NCI-H2196 treated with DMSO at 0.1 percent for 48 hours (cell line): ENCODE results near the gene HSPG2.
"Not testable (repeated sequence)": the region's sequence is repeated elsewhere in the genome, so short reads cannot be mapped to it uniquely, and the experiment has no call there.

Experiments
- DNase-seq: peaks from one replicate; lab custom pipeline; 2025; ENCODE audit not compliant: unreplicated experiment; lab: John Stamatoyannopoulos, UW

The HSPG2 gene

DNA sequence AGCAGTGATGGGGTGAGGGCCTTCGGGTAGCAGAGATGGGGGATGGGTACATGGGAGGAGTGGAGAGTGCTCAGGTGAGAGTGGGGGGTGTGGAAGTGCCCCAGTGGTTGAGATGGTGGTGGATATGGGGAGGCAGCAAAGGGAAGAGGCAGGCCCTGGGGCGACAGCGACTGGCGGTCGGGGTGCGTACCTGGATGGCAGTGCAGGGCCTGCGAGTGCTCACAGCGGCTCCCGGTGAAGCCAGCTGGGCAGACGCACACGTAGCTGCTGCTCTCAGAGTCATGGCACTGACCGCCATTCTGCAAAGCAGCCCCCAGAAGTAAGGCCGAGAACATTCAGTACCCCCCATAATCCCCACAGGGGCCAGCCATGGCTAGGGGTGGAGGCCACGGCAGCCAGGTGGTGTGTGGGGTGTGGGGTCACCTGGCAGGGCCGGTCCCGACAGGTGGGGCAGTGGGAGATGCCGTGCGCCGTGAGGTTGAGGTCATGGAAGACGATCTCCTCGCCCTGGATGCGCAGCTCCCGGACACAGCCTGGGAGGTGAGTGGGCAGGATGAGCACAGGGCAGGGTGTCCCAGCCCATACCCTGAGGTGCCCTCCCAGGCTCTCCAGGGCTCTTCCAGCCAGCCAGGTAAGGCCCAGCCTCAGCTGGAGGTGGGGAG, 106.2 kb downstream of the HSPG2 start:
- no peak for DNase-seq

DNA sequence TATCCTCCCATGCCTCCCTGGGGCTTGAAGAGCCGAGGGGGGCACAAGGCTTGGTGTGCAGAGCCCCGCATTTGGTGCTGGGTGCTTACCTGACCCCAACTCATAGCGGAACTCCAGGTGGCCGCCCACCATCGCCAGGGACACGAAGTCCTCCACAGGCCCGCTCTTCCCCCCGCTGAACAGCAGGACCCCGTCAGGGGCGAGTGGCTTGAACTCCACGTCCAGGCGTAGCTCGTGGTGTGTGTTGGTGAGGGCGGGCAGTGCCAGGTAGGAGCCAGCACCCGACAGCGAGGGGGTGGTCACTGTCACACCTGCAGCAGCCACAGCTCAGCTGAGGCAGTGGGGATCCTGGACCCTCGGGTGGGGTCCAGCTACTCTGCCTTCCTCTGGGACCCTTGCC, 107.8 kb downstream of the HSPG2 start:
- no peak for DNase-seq

DNA sequence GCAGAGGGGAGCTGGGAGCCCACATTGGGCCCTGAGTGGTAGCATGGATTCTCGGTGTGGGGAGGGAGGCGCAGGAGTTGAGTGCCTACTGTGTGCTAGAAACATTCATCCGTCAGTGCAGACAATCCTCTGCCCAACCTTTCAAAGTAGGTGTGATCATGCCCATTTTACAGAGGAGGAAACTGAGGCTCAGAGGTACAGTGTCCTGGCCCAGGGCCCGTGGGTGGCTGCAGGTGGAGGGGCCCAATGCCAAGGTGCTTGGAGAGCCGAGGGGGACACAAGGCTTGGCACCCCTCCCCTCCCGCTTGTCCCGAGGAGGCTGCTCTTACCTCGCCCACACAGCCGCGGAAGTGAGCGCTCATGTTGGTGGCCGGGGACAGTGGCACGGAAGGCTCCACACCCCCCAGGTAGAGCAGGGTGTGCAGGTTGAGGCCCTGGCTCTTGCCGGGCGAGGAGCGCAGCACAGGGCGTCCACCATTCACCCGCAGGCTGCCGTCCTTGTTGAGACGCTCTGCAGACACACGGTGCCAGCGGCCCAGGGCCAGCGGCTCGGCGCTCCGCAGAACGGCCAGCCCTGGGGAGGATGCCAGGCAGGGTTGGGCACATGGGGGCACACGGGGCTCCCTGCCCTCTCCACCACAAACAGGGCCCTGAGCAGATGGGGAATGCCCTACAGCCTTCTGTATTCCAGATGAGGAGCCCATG, 108.5 kb downstream of the HSPG2 start:
- no peak for DNase-seq

DNA sequence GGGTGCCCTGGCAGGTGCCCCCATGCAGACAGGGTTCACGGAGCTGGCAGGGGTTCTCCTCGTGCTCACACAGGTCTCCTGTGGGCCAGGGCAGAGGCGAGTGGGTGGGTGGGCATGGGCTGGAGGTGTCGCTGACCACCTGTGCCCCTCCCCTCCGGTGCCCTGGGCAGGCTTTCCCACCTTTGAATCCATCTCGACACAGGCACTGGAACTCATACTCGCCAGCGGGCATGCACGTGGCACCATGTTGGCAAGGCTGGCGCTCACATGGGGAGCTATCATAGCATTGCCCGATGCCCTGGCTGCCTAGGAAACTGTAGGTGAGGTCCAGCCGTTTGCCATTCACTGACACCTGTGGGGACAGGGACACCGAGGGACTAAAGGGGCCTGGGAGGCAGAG, 109.0 kb downstream of the HSPG2 start:
- no peak for DNase-seq

DNA sequence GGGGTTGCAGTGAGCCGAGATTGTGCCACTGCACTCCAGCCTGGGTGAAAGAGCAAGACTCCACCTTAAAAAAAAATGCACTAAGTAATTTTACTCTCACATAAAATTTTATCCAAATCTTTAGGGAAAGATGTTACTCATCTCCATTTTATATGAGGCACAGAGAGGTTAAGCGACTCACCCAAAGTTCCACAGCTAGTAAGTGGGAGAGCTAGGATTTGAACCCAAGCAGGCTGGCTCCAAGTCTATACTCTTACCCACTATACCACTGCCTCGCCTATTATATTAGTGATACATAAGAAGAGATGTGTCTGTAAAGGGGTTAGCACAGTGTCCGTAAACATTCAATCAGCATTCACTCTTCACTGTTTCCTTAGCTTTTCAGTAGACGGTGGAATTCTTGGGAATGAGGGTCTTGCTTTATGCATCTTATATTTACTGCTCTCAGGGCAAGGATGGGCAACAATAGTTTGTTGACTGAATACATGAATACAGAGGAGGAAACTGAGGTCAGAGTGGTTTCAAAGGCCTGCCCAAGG, 109.9 kb downstream of the HSPG2 start:
- no peak for DNase-seq

DNA sequence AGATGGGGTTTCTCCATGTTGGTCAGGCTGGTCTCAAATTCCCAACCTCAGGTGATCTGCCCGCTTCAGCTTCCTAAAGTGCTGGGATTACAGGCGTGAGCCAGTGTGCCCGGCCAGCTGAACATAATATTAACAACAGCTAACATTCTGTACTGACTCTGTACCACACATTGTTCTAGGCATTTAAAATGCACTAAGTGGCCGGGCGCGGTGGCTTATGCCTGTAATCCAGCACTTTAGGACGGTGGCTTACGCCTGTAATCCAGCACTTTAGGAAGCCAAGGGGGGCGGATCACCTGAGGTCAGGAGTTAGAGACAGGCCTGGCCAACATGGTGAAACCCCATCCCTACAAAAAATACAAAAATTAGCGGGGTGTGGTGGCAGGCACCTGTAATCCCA, 110.4 kb downstream of the HSPG2 start:
- not testable (repeated sequence) for DNase-seq

DNA sequence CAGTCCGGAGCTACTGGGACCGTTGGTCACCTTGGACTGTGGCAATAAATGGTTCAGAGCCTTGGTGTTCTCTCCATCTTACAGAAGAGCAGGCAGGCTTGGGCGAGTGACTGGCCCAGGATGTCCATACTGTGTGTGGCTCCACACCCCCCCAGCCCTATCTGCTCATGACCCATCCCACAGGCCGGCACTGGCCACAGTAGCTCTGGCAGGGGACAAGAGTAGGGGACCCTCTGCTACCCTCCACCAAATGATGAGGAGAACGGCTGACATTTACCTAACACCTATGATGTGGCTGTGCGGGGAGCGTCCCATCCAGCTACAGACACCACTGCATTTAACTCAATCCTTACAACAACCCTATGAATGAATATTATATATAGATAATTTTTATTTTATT, 111.7 kb downstream of the HSPG2 start:
- DNase-seq = no peak

DNA sequence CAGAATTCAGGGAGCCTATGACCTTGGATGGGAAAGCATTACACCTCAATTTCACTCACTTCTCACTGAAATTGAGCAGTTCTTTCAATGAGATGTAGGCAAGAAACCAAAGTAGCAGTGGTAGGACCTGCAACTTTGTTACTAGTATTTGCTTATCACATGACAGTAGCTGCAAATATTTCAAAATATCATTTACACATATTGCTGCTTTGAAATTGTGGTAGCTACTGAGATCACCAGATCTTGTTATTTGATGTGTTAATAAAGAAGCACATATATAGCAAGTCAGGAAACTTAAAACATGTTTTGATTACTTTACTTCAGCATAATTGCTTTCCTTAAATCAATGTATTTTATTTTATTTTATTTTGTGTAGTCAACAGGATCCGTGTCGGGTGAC, 112.2 kb downstream of the HSPG2 start:
- no peak for DNase-seq

DNA sequence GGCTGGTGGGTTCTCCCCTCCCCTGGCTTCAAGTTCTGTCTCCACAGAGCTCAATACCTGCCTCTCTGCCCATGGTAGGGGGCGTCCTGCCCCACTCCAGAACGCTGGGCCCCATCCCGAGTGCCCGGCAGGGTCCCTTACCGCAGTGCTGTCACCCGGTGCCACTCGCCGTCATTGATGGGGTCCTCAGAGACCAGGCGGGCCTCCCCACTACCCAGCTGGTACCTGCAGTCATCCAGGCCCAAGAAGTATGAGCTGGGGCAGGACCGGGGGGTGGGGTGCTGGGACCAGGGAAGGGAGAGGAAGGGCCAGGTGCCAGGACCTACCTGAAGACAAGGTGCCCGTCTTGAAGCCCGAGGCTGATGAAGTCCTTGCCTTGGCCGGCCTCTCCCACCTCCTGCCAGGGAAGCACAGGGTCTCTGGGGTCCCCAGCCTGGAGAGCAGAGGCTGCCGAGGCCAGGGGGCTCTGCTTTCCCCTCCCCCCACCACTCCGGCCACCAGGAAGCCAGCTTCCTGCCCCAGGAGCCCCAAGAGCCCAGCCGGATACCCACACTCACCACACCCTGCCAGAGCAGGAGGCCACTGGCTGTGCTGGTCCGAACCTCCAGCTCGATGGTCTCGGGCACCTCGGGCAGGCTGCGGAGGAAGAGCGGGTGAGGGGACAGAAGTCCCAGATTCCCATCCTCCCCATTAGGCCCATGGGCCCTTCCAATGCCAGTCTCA, 113.0 kb downstream of the HSPG2 start:
- no peak for DNase-seq

DNA sequence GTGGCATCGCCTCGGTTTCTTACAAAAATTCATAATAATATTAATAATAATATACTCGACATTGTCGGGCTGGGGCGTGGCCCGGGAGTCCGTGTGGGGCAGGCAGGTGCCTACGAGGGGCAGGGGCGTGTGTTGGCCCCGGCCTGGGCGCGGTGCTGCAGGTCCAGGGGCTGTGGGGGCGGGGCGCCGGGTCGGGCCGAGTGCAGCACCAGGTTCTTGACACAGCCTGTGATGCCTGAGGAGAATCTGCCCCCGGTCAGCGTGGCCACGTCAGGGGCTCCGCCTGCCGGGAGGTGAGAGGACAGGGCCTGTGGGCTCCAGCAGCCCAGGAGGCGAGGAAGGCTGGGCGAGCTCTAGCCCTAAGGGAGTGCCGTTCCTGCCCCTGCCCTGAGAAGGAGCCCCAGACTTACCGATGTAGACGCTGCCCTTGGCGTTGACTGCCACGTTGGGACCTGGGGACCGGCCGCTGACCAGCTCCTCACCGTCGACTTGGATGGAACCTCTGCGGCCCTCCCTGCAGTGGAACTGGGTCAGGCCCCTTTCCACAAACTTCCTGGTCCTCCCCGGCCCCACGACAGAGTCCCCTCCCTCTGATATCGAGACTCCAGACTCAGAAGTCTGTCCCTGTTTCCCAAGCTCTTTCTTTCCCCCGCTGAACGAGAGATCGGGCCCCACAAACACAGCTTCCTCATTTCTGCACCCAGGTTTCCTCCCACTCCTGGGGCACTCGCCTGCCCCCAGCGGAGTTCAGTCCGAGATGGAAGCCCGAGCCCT, 113.7 kb downstream of the HSPG2 start:
- DNase-seq = no peak

DNA sequence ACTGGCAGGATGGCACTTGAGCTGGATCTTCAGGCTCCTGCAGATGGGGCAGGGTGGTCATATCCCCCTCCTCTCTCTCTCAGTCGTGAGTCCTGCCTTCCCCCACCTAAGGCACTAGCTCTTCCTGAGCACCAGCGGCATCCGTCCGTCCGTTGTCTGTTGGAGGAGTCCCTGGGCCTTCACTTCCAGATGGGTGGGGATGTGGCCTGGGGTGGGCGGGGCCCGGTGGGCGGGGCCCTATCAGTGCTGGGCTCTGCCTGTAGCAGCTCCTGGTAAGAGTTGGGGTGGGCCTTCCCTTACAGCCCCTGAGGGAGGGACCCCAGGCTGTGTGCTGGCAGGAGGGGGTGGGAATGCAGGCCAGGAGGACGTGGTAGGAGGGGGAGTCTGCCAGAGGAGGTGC, 114.8 kb downstream of the HSPG2 start:
- DNase-seq = no peak

DNA sequence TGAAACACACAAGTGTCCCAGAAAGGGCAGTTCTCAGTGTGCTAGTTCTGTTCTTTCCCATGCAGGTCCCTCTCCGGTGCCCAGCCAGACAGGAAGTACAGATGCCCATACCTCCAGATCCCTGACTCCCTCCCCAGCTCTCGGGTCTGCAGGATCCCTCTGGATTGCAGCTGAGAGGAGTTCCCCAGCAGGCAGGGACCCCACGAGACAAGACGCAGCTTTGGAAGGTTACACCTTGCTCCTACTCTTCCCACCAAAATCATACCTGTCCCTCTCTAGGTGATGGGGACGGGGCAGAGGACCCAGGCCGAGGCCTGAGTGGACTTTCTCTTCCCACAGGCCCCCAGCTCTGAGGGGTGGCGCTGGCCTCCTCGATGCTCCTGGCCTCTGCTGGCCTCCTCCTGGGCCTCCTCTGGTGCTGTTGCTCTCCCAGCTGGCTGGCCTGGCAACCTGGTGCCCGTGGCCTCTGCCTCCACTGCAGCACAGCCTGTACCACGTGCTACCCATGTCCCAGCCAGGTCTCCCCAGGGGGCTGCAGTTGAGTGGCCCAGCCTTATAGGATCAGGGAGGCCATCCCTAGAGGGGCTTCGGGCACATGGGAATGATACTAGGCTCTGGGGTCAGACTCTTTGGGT, 115.6 kb downstream of the HSPG2 start:
- no peak for DNase-seq

DNA sequence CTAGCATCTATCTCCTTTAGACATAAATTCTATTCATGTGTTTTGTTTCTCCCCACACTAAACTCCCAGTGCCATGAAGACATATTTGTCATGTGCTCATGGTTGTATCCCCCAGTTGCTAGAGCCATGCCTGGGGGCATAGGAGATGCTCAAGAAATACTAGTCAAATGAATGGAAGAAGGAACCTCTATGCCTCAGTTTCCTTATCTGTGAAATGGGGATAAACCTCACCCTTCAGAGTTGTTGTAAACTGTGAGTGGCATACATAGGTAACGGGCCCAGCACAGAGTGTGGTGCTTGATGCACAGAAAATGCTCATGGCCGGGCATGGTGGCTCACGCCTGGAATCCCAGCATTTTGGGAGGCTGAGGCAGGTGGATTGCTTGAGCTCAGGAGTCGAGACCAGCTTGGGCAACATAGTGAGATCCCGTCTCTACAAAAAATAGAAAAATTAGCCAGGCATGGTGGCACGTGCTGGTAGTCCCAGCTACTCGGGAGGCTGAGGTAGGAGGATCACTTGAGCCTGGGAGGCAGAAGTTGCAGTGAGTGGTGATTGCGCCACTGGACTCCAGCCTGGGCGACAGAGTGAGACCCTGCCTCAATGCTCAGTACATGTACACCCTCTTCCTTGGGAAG, 116.4 kb downstream of the HSPG2 start:
- no peak for DNase-seq

DNA sequence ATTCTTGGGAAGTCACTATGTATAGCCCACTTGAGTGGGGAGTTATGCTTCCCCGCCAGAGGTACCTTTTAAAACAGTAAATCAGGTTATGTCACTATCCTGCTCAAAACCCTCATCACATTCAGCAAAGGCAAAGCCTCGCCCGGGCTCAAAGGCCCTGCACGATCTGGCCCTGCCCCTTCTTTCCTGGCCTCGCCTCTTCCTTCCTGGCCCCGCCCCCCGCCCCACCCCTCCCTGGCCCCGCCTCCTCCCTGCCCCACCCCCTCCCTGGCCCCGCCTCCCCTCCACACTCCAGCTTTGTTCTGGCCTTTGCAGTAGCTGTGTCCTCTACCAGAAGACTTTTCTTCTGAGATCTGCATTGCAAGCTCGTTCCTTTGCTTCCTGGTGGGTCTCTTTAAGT, 118.5 kb downstream of the HSPG2 start:
- no peak for DNase-seq

DNA sequence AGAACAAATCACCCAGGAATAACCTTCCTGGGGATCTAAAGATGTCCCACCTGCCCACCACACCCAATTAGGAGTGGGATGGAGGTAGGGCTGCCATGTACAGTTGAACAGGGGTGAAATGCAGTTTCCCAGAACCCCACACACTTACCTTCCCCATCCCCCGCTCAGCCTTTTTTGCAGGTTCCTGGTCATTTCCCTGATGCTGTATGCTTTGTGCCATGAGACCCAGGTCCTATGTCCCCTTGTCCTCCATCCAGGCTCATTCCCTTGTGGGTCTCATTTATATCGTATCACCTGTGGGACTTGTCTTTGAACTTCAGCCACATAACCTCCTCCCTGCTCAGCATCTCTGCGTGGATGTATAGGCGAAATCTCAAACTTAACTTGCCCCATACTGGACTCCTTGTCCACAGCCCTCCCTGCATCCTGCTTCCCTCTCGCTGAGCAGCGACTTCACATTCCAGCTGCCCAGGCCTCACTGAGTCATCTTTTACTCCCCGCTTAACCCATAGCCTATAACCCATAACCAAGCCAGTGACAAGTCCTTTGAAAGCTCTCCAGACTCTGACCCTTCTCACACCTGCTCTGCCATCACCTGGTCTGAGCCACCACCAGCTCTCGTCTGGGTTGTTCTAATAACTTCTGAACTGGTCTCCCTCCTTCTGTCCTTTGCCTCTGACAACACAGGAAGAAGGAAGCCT, 120.4 kb downstream of the HSPG2 start:
- DNase-seq = no peak

DNA sequence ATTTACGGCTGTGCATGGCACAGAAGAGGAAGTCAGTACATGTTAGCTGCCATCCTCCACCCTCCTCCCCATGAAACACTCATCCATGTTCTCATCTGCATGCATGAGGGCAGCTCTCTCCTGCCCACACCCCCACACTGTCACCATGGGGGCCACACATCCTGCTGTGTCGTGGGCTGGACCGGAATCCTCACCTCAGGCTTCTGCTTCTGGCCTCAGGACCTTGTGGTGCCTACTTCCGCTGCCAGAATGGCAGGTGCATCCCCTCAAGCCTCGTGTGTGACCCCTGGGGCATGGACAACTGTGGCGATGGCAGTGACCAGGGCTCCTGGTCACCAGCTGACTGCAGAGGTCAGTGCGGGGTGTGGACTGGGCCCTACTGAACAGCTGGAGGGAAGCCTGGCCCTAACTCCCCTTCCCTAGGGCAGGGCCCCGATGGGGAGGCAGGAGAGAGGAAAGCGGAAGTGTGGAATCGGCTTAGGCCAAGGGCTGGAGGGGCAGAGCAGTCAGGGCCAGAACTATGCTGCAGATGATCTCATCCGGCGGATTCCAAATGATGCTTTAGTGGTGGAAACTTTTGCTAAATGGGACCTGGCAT, 121.3 kb downstream of the HSPG2 start:
- no peak for DNase-seq

DNA sequence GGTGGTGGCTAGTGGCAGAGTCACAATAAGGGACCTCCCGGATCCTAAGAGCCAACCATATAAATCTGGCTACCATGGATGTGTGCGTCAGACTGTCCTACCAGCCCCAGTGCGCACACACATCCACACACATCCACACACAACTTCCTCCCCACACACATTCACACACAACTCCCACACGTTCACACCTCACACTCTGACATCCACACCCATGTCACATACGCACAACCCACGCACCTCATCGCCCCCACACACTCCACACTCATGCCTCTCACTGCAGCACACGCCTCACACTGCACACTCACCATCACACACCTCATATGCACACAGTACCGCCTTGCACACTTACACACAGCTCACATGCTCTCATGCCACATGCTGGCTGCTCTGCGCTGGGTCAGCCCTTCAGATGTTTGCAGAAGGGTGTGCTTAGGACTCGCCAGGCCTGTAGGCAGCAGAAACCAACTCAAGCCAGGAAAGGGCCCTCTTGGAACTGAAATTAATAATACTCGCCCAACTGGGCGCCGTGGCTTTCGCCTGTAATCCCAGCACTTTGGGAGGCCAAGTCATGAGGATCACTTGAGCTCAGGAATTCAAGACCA, 122.0 kb downstream of the HSPG2 start:
- no peak for DNase-seq

DNA sequence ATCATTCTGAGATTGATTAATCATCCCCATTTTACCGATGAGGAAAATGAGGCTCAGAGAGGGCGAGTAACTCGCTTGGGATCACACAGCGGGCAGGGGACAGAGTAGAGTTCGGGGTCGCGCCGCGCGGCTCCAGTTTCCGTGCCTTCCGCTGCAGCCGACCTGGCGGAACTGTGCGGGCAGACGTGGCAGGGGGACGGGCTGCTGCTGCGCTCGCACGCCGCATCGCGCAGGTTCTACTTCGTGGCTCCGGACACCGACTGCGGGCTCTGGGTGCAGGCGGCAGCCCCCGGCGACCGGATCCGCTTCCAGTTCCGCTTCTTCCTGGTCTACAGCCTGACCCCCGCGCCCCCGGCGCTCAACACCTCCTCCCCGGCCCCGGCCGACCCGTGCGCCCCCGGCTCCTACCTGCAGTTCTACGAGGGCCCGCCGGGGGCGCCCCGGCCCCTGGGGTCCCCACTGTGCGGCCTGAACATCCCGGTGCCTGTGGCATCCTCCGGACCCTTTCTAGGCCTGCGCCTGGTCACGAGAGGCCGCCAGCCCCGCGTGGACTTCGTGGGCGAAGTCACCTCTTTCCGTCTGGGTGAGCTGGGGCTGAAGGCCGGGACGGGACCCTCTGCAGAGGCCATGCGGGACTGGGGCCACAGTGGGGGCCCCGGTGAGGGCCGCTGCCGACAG, 122.7 kb downstream of the HSPG2 start:
- no peak for DNase-seq
